ENCODE measurements around the gene TRAPPC2L.

TRAPPC2L gene

GRCh38 chr16:88856828-88857727 lies at the start of gene TRAPPC2L, which contains the start of gene GALNS:
TSS of gene TRAPPC2L (plus strand) at chr16:88857127. CDS start at chr16:88857151, 24 bp downstream.
TSS of gene GALNS (minus strand) at chr16:88856947. CDS start at chr16:88856877, 70 bp downstream.
- peak; percentile 98 for DNase-seq

DNA sequence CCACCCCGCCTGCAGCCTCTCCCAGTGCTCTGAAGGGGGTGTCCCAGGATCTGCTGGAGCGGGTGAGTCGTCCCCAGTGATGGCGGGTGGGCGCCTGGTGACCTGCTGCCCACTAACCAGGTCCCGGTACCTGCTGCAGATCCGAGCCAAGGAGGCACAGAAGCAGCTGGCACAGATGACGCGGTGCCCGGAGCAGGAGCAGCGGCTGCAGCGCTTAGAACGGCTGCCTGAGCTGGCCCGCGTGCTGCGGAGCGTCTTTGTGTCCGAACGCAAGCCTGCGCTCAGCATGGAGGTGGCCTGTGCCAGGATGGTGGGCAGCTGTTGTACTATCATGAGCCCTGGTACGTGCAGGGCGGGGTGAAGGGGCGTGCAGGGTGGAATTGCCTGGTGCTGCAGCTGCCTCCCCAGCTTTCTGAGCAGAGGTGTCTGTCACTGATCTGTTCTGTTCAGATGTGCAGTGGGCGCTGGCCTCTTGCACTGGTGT lies 49.7 kb upstream of the TRAPPC2L start:
- DNase-seq: peak; percentile 72

DNA sequence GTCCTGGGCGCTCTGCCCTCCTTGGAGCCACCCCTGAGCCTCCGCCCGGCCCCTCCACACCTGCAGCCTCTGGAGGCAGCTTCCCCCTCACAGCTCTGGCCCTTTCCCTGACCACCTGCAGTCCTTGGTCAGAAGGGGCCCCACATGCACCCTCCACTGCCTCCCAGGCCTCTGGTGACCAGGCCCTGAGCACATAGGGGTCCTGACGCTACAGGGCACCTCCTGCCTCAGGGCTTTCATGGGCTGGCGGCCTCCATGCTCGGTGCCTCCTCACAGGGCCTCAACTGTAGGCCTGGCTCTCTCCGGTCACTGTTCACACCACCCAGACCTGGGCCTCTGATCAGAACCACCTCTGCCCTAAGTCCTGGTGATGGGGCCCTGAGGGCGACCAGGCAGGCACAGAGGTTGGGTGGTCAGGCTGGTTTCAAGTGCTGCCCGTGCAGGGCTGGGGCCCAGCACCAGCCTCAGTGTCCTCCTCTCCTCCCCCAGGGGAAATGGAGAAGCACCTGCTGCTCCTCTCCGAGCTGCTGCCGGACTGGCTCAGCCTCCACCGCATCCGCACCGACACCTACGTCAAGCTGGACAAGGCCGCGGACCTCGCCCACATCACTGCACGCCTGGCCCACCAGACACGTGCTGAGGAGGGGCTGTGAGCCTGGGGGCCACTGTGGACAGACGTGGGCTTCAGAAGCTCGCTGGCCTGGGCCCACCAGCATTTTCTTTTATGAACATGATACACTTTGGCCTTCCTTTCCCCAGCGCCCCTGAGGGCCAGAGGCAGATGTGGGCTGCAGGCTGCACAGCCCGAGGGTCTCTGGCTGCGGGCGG lies 49.1 kb upstream of the TRAPPC2L start:
- DNase-seq: no peak

- no peak for DNase-seq
Measured at GRCh38 chr16:88809068-88809675, 47.8 kb upstream of the TRAPPC2L start.

DNA sequence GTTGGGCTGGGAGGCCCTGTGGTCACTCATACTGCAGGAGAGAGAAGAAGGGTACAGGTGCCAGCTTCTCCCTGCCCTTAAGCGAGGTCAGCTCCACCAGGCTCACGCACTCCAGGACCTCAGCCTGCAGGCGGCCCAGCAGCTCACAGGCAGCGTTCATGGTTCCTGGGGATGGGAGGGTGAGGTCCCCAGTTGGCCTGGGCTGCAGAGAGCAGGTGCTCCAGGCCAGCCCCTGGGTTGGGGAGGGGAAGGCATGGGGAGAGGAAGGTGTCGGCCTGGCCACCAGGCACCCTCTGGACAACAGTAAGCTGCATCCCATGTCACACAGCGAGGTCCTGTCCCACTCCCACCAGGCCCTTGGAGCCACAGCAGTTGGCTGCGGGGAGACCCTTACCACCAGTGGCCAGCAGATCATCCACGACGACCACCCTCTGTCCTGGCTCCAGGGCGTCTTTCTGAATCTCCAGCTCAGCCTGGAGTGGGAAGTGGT lies 47.2 kb upstream of the TRAPPC2L start:
- no peak for DNase-seq

GRCh38 chr16:88810166-88810911 lies 46.6 kb upstream of the TRAPPC2L start:
- DNase-seq: no peak

DNA sequence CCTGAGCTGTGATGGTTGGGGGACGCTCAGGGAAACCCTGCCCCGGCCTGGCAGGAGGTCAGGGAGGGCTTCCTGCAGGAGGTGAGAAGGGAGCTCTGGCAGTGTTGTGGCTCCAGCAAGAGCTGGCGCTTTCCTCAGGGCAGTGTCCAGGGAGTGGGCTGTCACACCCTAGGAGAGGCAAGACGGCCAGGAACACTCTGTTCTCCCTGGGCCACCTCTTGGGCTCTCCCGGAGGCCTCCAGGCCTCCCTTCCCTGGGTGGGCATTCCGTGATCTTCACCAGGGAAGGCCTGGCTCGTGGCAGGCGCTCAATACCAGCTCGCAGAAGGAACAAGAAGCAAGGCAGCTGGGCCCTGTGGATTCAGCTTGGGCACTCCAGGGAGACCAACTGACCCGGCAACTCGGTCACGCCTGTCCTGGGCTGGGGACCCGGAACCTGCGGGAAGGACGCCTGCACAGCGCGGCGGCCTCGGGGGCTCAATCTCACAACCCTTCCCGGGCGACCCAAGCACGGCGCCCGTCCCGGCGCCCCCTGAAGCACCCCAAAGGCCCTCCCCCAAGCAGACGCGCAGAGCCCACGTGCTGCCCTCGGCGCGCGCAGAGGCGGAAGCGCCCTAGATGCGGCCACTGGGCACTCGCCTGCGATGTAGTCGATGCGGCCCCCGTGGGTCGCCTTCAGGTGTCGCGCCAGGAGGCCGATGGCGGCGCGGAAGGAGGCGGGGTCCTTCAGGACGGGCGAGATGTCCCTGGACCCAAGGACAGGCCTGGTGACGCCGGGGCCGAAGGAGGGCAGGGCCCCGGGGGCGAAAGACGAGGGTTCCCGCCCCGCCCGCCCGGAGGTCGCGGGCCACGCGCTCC lies 45.8 kb upstream of the TRAPPC2L start:
- peak; percentile 90 for DNase-seq

DNA sequence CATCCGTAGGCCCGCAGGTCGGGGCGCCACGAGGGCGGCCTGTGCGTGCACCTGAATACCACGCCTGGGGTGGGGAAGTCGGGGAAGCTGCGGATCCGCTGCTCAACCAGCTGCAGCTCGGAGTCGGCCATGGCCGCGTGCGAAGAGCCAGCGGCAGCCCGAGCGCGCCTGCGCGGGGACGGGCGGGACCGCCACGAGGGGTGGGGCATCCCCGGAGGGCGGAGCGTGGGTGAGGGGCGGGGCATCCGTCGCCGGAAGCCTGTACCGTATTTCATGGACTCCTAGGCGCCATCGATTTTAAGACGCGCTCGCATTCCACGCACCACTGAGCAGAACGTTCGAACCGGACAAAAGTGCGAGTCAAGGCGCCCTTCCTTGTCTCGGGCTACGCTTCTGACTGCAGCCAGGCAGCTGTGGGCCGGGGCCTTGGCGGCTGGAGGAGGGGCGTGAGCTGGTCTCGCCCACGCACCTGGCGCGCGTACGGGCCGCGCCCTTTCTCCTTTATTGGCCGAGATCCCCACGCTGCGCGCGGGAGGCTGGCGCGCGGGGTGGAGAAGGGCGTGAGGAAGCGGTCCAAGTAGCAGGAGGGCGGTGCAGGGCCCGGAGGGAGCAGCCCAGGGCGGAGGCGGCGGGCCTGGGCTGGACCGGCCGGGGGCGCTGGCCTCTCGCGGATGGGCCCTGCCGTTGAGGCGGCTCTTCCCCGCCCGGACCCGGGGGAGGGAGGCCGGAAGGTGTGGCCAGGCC lies 45.0 kb upstream of the TRAPPC2L start, which contains the start of gene APRT:
Gene APRT (minus strand): TSS at position 160 of the 744 bp plus-strand sequence. CDS start 29 bp downstream, at position 131.
- peak; percentile 97 for DNase-seq

DNA sequence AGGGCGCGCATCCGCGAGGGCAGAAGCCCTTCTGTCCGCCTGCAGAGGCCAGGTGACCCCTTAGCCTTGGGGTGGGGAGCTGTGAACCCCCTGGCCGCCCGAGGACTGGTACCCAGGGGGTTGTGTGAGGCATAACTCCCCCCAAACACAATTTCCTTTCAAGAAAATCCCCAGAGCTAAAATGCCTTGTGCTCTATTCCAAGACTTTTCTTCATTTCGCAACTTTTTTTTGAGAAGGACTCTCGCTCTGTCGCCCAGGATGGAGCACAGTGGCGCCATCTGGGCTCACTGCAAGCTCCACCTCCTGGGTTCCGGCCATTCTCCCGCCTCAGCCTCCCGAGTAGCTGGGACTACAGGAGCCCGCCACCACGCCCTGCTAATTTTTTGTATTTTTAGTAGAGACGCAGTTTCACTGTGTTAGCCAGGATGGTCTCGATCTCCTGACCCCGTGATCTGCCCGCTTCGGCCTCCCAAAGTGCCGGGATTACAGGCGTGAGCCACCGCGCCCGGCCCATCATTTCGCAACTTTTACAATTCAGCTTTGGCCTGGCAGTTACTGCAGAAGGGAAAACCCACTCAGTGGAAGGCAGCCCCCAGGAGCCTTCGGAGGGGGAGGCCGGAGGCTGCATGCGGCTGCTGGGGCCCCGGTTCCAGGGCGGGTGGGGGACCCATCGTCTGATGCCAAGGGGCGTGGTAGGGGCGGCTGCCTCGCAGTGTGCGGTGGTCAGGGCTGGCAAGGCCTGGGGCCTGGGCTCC lies 44.2 kb upstream of the TRAPPC2L start:
- no peak for DNase-seq

DNA sequence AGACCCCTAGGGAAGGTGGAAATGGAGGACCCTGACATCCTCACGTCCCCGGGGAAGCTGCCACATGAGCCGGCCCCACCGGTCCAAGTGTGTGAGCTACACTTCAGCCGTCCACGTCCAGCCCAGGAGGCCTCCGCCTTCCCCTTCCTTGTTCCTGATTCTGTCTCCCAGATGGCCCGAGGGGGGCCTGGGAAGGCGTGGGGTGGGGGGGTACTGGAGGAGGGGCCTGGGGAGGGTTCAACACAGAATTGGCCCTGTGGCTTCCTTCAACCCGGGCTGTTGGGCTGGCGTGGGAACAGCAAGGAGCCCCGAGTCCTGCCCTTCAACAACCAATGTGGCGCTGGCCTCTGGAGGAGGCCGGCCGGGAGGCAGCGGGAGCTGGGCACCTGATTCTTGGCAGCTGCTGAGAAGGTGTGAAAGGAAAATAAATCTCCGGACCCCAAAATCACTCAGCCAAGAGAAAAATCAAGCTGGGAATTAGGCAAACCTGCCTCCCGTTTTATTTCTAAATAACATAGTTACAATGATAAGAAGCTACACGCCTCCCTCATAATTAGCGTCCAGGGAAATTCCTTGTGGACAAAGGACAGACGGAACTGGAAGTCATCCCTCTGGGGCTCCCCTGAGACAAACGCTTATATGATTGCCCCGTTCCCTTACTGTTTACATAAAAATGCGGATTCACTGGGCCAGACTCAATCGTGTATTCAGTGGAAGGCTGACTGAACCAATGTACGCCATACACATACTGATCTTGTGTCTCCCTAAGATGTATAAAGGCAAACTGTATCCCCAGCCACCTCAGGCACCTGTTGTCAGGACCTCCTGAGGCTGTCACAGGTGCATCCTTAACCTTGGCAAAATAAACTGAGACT lies 43.4 kb upstream of the TRAPPC2L start:
- no peak for DNase-seq

DNA sequence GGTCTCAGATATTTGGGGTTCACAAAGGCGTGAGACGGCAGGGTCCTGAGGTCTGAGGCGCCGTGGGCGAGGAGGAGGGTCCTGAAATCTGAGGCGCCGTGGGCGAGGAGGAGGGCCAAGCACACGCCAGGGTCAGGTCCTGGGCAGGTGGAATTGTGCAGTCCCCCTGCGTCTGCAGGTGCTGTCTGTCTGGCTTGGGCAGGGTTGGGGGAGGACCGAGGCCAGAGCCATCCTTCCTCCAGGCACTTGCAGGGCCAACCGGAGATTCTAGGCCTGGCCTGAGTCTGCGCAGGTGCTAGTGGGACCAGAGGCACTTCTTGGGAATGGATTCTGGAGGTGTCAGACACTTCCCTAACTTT lies 42.8 kb upstream of the TRAPPC2L start:
- DNase-seq: no peak

DNA sequence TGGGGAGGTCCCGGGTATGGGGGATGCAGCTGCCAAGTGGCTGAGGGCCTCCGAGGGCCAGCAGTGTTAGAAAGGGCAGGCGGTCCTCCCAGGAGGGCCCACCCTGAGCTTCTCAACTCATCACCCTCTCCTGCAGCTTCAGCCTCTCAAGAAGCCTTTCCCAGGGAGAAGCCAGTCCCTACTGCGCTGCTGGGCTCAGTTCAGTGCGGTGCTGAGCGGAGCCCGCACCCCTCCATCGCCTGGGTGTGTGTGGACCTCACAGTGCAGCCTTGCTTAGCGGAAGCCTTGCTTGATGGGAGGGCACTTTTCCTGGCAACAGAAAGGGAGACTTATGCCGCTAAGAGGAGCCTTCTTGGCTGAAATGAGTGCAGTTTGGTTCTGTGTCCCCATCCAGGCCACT lies 41.7 kb upstream of the TRAPPC2L start:
- DNase-seq: no peak

GRCh38 chr16:88815901-88816589 lies 40.9 kb upstream of the TRAPPC2L start:
- DNase-seq: peak; percentile 61

GRCh38 chr16:88816736-88817535 lies 40.0 kb upstream of the TRAPPC2L start:
- no peak for DNase-seq

DNA sequence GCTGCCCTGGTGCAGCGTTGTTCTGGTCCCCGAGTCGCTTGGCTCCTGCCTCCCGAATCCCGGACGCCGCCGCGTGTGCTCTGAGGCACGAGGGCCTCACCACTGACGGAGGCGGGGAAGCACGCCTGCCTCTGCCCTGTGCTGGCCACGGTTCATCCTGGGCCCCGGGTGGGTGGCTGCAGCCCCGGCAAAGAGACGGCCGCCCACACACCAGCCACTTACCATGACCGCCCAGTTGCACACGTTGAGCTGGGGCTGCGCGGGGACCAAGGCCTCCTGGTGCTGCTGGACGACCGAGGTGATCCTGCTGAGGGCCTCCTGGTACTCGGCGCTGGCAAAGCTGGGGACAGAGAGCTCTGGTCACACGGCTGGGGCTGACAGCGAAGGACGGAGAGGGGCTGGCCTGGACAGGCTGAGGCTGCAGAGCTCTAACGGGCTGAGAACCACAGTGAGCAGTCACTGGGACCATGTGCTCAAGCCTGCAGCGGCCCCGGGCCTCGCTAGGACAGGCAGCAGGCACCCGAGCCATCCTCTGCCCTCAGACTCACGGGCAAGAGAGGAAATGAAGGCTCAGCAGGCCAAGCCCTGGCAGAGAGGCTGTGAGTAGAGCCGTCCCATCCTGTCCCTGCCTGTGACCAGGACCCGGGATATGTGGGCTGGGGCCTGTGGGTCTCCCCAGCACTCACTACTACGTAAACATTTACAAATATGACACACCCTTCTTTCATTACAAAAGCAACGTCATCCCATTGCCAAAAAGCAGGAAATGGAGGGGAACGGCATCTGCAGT lies 38.9 kb upstream of the TRAPPC2L start:
- no peak for DNase-seq

DNA sequence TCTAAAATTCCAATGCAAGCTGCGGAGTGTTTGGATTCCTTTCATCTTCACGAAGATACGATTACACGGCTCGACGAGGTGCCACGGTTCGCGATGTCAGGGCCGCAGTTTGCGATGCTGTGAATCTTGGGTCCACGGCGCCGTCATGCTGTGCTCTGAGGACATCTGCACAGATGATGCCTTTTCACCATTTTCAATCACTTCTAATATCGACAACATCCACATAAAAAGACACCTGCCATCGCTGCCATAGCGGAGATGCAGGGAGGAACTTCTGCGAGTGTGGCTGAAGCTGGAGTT lies 38.4 kb upstream of the TRAPPC2L start:
- DNase-seq: no peak
